ENCODE results near the gene ITPKB. TPM values are rescaled to one million over a fixed set of nuclear protein-coding genes. Genes with fewer than 3 reads are reported as not detected.
A peak's percentile ranks its signal among the peaks of the same experiment; 100 is the strongest.

ITPKB gene
- total RNA-seq, result 10 to 100 TPM; 40.3 to 40.9 TPM

GRCh38 chr1:226738995-226739695 lies at the start of gene ITPKB:
TSS of gene ITPKB (minus strand) at chr1:226739282. CDS start at chr1:226737458, 1,824 bp downstream.
- Mint-ChIP-seq H3K27me3 (ENCODE audit: low read depth) (no peaks in the 10 kb centered on the region), H3K36me3 (ENCODE audit: low read depth) (peaks cover 27% of the 10 kb centered on the region), H3K4me3 (peak within 1 kb of the TSS; percentile 77), H3K4me1 (ENCODE audit: low read depth) (peaks cover 34% of the 10 kb centered on the region), H3K9me3 (peaks cover 9% of the 10 kb centered on the region), H3K27ac (peak within 1 kb of the TSS; percentile 98)
- CTCF ChIA-PET, result interaction anchor here (0.6 to 1.6 kb wide), 15 partner anchors 9 to 554 kb away, joined by 3 to 12 read pairs (median 3); no protein-coding TSS in a partner anchor
- DNase-seq, result peak; percentile 77
- intact Hi-C loops (cut with micrococcal nuclease), result loop anchor here (1.0 to 5.0 kb wide), 9 partner anchors 27 to 677 kb away; partner anchors contain the start of genes H3-3A and PARP1

- H3K9me3 Mint-ChIP-seq, result no peaks in the 10 kb centered on the region
- H3K27ac Mint-ChIP-seq, result no peak overlapping the region
- no peak for DNase-seq
- H3K27me3 Mint-ChIP-seq (ENCODE audit: low read depth), result no peaks in the 10 kb centered on the region
- intact Hi-C loops (cut with micrococcal nuclease), result no loop called here
- H3K4me1 Mint-ChIP-seq (ENCODE audit: low read depth), result peaks cover 11% of the 10 kb centered on the region
- H3K4me3 Mint-ChIP-seq, result no peak overlapping the region
- no peaks in the 10 kb centered on the region for H3K36me3 Mint-ChIP-seq (ENCODE audit: low read depth)
- CTCF ChIA-PET, result no interaction called here
These were observed 48.6 kb upstream of the ITPKB start for GRCh38 chr1:226787638-226788037.

GRCh38 chr1:226787071-226787470 lies 48.0 kb upstream of the ITPKB start:
- Mint-ChIP-seq H3K4me3 (no peak overlapping the region), H3K27me3 (ENCODE audit: low read depth) (no peaks in the 10 kb centered on the region), H3K27ac (no peak overlapping the region), H3K9me3 (no peaks in the 10 kb centered on the region), H3K36me3 (ENCODE audit: low read depth) (no peaks in the 10 kb centered on the region), H3K4me1 (ENCODE audit: low read depth) (peaks cover 11% of the 10 kb centered on the region)
- no peak for DNase-seq
- CTCF ChIA-PET, result no interaction called here
- intact Hi-C loops (cut with micrococcal nuclease), result no loop called here

- Mint-ChIP-seq H3K27me3 (ENCODE audit: low read depth) (no peaks in the 10 kb centered on the region), H3K4me1 (ENCODE audit: low read depth) (peaks cover 11% of the 10 kb centered on the region), H3K4me3 (no peak overlapping the region), H3K9me3 (no peaks in the 10 kb centered on the region), H3K27ac (no peak overlapping the region), H3K36me3 (ENCODE audit: low read depth) (no peaks in the 10 kb centered on the region)
- no peak for DNase-seq
- intact Hi-C loops (cut with micrococcal nuclease), result no loop called here
- CTCF ChIA-PET, result no interaction called here
These were observed 47.5 kb upstream of the ITPKB start for GRCh38 chr1:226786550-226786949.

- H3K27ac Mint-ChIP-seq, result no peak overlapping the region
- H3K36me3 Mint-ChIP-seq (ENCODE audit: low read depth), result no peaks in the 10 kb centered on the region
- intact Hi-C loops (cut with micrococcal nuclease), result no loop called here
- no peak overlapping the region for H3K4me3 Mint-ChIP-seq
- CTCF ChIA-PET, result interaction anchor here (0.6 to 0.8 kb wide), 5 partner anchors 13 to 1175 kb away, joined by 3 to 7 read pairs (median 5); partner anchors contain the start of gene ITPKB
- H3K9me3 Mint-ChIP-seq, result no peaks in the 10 kb centered on the region
- H3K27me3 Mint-ChIP-seq (ENCODE audit: low read depth), result no peaks in the 10 kb centered on the region
- H3K4me1 Mint-ChIP-seq (ENCODE audit: low read depth), result peaks cover 6% of the 10 kb centered on the region
- DNase-seq, result no peak
These were observed 46.7 kb upstream of the ITPKB start for GRCh38 chr1:226785805-226786204.

- Mint-ChIP-seq H3K9me3 (no peaks in the 10 kb centered on the region), H3K4me3 (no peak overlapping the region), H3K27me3 (ENCODE audit: low read depth) (no peaks in the 10 kb centered on the region), H3K27ac (no peak overlapping the region), H3K4me1 (ENCODE audit: low read depth) (peaks cover 5% of the 10 kb centered on the region), H3K36me3 (ENCODE audit: low read depth) (no peaks in the 10 kb centered on the region)
- intact Hi-C loops (cut with micrococcal nuclease), result no loop called here
- DNase-seq, result no peak
- CTCF ChIA-PET, result interaction anchor here (0.8 kb wide), 1 partner anchor 45 kb away, joined by 7 read pairs; the partner anchor contains the start of gene ITPKB
These were observed 45.3 kb upstream of the ITPKB start for GRCh38 chr1:226784081-226785049.

- CTCF ChIA-PET, result no interaction called here
- no peaks in the 10 kb centered on the region for H3K27me3 Mint-ChIP-seq (ENCODE audit: low read depth)
These were observed 43.9 kb upstream of the ITPKB start for GRCh38 chr1:226782845-226783601.

GRCh38 chr1:226781937-226782609 lies 43.0 kb upstream of the ITPKB start:
- Mint-ChIP-seq H3K36me3 (ENCODE audit: low read depth) (no peaks in the 10 kb centered on the region), H3K27me3 (ENCODE audit: low read depth) (no peaks in the 10 kb centered on the region), H3K9me3 (no peaks in the 10 kb centered on the region), H3K27ac (no peak overlapping the region), H3K4me3 (no peak overlapping the region), H3K4me1 (ENCODE audit: low read depth) (no peaks in the 10 kb centered on the region)
- intact Hi-C loops (cut with micrococcal nuclease), result no loop called here
- CTCF ChIA-PET, result no interaction called here
- no peak for DNase-seq

More at GRCh38 chr1:226782845-226783601, 43.9 kb upstream of the ITPKB start:
- no peak overlapping the region for H3K27ac Mint-ChIP-seq
- intact Hi-C loops (cut with micrococcal nuclease), result no loop called here
- no peak overlapping the region for H3K4me3 Mint-ChIP-seq
- DNase-seq, result no peak
- no peaks in the 10 kb centered on the region for H3K4me1 Mint-ChIP-seq (ENCODE audit: low read depth)
- H3K9me3 Mint-ChIP-seq, result no peaks in the 10 kb centered on the region
- H3K36me3 Mint-ChIP-seq (ENCODE audit: low read depth), result no peaks in the 10 kb centered on the region

GRCh38 chr1:226779561-226779960 lies 40.5 kb upstream of the ITPKB start:
- intact Hi-C loops (cut with micrococcal nuclease), result no loop called here
- H3K36me3 Mint-ChIP-seq (ENCODE audit: low read depth), result no peaks in the 10 kb centered on the region
- DNase-seq, result no peak
- H3K27ac Mint-ChIP-seq, result no peak overlapping the region
- no peaks in the 10 kb centered on the region for H3K4me1 Mint-ChIP-seq (ENCODE audit: low read depth)
- H3K9me3 Mint-ChIP-seq, result no peaks in the 10 kb centered on the region
- CTCF ChIA-PET, result no interaction called here
- no peak overlapping the region for H3K4me3 Mint-ChIP-seq
- H3K27me3 Mint-ChIP-seq (ENCODE audit: low read depth), result no peaks in the 10 kb centered on the region

- H3K4me1 Mint-ChIP-seq (ENCODE audit: low read depth), result no peaks in the 10 kb centered on the region
- H3K4me3 Mint-ChIP-seq, result no peak overlapping the region
- CTCF ChIA-PET, result interaction anchor here (0.5 kb wide), 1 partner anchor 70 kb away, joined by 3 read pairs; no protein-coding TSS in a partner anchor
- no peak overlapping the region for H3K27ac Mint-ChIP-seq
- intact Hi-C loops (cut with micrococcal nuclease), result no loop called here
- H3K9me3 Mint-ChIP-seq, result no peaks in the 10 kb centered on the region
- no peaks in the 10 kb centered on the region for H3K36me3 Mint-ChIP-seq (ENCODE audit: low read depth)
- no peak for DNase-seq
- H3K27me3 Mint-ChIP-seq (ENCODE audit: low read depth), result no peaks in the 10 kb centered on the region
These were observed 39.6 kb upstream of the ITPKB start for GRCh38 chr1:226778657-226779058.

GRCh38 chr1:226776975-226777374 lies 37.9 kb upstream of the ITPKB start:
- intact Hi-C loops (cut with micrococcal nuclease), result no loop called here
- CTCF ChIA-PET, result interaction anchor here (1.2 kb wide), 1 partner anchor 52 kb away, joined by 3 read pairs; no protein-coding TSS in a partner anchor
- H3K27me3 Mint-ChIP-seq (ENCODE audit: low read depth), result no peaks in the 10 kb centered on the region
- no peaks in the 10 kb centered on the region for H3K9me3 Mint-ChIP-seq
- H3K27ac Mint-ChIP-seq, result no peak overlapping the region
- no peak for DNase-seq
- H3K4me1 Mint-ChIP-seq (ENCODE audit: low read depth), result no peaks in the 10 kb centered on the region
- H3K36me3 Mint-ChIP-seq (ENCODE audit: low read depth), result no peaks in the 10 kb centered on the region
- no peak overlapping the region for H3K4me3 Mint-ChIP-seq
